ENCODE data around the gene CHST7.
"Not testable (repeated sequence)": the region's sequence is repeated elsewhere in the genome, so short reads cannot be mapped to it uniquely, and the experiment has no call there.

The CHST7 gene, protein sequence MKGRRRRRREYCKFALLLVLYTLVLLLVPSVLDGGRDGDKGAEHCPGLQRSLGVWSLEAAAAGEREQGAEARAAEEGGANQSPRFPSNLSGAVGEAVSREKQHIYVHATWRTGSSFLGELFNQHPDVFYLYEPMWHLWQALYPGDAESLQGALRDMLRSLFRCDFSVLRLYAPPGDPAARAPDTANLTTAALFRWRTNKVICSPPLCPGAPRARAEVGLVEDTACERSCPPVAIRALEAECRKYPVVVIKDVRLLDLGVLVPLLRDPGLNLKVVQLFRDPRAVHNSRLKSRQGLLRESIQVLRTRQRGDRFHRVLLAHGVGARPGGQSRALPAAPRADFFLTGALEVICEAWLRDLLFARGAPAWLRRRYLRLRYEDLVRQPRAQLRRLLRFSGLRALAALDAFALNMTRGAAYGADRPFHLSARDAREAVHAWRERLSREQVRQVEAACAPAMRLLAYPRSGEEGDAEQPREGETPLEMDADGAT
- 3.7 to 8.5 reads per million in 2 donors for total RNA-seq

DNA sequence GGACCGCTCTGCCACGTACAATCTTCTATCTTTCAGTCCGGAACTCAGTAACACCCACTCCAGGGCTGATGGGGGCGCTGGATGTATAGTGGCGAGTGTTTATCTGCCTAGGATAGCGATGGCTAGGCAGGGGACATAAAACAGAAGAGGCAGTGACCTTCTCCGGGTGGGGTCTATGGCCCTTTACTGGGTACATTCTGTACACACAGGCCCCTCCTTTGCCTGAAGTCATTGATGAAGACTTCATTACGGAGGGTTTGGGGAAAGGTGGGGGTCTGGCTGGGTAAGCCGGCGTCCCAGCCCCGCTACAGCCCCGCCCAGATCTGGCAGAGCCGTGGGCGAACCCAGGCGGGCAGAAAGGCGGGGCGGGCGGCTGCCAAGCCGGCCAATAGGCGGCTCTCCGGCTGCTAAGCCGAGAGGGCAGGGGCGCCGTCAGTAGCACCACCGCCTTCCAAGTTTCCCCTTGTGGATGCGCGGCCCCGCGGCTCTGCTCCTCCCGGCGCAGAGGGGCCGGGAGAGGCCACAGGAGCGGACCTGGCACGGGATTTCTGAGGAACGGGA lies at the start of gene CHST7:
Gene CHST7 (plus strand): TSS at position 435 of the 561 bp plus-strand sequence. CDS start 167 bp downstream, outside the sequence.
- DNase-seq: peak; percentile 49

DNA sequence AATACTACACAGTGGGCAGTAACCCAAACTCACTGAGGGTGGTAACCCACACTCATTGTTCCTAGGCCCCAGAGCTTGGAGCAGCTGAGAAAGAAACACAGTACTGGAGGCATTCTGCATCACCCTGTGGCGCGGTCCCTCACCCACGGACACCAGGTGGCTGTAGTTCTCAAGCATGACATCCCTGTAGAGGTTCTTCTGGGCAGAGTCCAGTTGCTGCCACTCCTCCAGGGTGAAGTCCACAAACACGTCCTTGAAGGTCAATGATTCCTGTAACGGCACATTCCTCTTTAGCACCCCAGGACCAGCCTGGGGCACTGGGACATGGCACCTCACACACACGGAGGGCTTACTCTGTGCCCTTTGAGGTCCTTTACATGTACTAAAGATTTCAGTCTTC lies 44.9 kb upstream of the CHST7 start:
- DNase-seq: not testable (repeated sequence)

GRCh38 chrX:46529740-46530403 lies 43.7 kb upstream of the CHST7 start:
- not testable (repeated sequence) for DNase-seq

GRCh38 chrX:46530404-46530908 lies 43.1 kb upstream of the CHST7 start:
- DNase-seq: not testable (repeated sequence)

DNA sequence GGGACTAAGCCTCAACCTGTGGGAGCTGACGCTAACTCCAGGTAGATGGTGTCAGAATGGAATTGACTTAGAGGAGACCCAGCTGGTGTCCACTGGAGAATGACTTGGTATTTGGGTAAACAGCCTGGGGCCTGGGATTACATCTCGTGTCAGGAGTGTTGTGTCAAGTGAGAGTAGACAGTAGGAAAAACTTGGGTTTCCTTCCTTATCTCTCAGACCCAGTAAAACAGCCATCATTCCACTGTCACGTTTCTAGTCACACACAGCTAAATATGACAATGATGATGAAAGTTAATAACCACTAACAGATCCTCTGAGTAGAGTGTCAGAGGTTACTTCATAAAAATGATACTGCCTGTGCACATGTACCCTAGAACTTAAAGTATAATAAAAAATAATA lies 42.1 kb upstream of the CHST7 start:
- DNase-seq: no peak

GRCh38 chrX:46543441-46543840 lies 30.1 kb upstream of the CHST7 start:
- no peak for DNase-seq

DNA sequence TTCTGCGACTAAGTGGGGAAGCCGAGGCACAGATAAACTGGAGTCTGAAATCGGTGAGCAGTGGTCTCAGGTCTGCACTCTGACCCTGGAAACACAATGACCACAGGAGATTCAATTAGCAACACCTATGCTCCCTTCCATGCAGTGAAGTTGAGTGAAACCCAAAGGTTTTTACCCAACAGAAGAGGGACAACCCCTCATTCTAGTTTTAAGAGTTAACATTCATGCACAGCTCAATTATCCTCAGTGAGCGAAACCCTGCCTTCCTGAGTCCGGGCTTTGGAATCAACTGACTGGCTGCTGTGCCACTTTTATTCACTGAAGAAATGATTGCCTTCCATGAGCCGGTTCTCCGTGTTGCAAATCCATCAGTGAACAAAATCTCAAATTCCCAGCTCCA lies 29.0 kb upstream of the CHST7 start:
- DNase-seq: not testable (repeated sequence)

GRCh38 chrX:46545111-46546005 lies 28.2 kb upstream of the CHST7 start, which contains the start of gene ZNF674:
Gene ZNF674 (minus strand): TSS chrX:46545421. CDS start chrX:46542087, 3,334 bp downstream.
- peak; percentile 79 for DNase-seq

GRCh38 chrX:46547857-46548256 lies 25.7 kb upstream of the CHST7 start:
- DNase-seq: no peak

- no peak for DNase-seq
These were observed 23.7 kb upstream of the CHST7 start for GRCh38 chrX:46549914-46550313.

DNA sequence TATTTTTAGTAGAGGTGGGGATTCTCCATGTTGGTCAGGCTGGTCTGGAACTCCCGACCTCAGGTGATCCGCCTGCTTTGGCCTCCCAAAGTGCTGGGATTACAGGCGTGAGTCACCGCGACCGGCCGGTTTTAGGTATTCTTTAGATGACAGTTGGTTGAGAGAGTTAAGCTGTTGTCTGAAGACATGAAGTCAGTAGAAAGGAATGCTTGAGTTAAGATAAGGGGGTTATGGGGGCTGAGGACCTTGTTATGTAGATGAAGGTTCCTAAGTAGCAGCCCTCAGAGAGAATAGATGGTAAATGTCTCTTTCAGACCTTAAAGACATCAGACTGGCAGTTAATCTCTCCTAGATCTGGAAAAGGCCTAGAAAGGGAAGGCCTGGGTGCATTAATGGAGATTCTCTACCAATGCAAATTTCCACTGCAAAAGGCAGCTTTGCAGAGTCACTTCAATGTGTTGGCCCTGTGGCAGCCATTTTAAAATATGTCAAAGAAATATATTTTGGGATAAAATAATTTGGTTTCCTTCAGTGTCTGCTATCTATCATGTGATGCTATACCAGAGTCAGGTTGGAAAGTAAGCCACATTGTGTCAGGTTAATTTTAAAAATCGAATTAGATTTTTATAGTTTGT lies 22.0 kb upstream of the CHST7 start:
- no peak for DNase-seq

DNA sequence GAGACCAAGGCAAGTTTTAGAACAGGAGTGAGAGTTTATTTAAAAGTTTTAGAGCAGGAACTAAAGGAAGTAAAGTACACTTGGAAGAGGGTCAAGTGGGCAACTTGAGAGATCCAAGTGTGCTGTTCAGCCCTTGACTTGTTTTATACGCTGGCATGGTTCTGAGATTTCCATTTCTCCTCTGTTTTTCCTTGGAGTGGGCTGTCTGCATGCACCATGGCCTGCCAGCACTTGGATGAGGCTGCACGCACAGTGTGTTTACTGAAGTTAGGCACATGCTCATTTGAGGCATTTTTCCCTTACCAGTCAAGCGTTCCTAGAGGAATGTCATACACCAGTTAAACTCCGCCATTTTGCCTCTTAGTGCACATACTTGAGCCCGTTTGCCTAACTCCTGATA lies 19.6 kb upstream of the CHST7 start:
- no peak for DNase-seq

DNA sequence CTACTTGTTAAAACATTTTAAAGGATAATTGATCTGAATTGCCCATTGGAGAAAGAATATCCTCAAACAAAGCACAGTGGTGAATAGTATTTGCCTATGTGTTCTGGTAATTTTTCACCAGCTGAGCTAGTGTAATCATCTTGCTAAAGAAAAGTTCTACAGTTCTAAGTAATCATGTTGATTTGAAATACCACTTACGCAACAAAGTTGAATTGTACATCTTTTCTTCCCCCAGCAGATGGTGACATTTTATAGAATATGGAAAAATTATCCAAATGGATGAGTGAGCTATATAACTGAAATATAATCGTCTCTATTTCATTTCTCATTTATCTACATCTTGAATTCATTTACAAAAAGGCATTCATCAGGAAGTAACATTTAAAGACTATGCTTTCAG lies 18.6 kb upstream of the CHST7 start:
- DNase-seq: no peak

GRCh38 chrX:46559062-46559461 lies 14.5 kb upstream of the CHST7 start:
- DNase-seq: no peak

DNA sequence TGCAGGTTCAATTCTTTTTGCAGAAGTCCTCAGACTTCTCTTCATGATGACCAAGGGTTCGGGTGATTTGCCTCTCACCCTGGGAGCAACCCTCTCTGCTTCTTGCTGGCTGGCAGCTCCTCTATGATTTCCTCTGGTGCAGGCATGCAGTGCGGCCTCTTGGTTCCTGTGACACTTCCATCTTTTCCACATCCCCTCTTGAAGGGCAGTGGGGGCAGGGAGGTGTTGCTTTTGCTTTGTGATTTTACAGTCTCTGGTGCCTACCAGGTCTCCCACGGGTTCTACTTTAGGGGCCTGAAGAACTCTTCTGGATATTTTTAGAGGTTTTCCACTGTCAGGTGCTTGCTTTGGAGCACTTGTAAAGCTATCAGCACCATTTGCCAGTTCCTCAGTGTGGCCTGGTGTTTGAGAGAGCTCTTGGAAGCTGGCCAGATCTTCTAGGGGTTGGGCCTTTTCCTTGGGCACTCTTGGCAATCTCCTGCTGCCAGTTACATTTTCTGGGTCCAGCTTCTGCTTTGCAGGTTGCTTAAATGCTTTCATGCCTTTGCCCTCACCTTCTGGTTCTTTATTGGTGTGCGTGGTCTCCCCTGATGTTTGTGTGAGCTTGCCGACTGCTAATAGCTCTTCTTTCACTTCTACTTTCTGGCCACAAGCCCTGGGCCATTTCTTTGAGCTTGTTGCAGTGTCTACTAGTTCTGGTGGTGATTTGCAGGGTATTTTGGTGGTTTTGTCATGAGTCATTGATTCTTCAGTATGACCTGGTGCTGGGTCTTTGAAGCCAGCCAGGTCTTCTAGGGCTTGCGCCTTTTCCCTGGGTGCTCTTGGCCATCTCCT lies 11.5 kb upstream of the CHST7 start:
- DNase-seq: no peak

DNA sequence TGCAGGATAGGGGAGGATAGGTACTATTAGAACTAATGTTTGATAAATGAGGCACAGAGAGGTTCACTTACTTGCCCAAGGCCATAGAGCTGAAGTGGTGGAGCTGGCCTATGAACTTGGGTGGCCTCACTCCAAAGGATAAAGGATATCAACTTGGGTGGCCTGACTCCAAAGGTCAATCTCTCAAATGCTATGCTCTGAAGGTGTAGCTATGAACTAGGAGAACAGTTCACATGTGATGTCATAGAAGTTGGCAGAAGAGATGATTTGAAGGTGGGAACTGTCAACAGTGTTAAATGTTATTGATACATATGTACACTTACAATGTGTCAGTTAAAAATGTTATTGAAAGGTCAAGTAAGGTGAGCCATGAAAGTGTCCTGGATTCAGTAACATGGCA lies 6.2 kb upstream of the CHST7 start:
- DNase-seq: no peak

GRCh38 chrX:46569621-46570020 lies 3.9 kb upstream of the CHST7 start:
- DNase-seq: no peak

DNA sequence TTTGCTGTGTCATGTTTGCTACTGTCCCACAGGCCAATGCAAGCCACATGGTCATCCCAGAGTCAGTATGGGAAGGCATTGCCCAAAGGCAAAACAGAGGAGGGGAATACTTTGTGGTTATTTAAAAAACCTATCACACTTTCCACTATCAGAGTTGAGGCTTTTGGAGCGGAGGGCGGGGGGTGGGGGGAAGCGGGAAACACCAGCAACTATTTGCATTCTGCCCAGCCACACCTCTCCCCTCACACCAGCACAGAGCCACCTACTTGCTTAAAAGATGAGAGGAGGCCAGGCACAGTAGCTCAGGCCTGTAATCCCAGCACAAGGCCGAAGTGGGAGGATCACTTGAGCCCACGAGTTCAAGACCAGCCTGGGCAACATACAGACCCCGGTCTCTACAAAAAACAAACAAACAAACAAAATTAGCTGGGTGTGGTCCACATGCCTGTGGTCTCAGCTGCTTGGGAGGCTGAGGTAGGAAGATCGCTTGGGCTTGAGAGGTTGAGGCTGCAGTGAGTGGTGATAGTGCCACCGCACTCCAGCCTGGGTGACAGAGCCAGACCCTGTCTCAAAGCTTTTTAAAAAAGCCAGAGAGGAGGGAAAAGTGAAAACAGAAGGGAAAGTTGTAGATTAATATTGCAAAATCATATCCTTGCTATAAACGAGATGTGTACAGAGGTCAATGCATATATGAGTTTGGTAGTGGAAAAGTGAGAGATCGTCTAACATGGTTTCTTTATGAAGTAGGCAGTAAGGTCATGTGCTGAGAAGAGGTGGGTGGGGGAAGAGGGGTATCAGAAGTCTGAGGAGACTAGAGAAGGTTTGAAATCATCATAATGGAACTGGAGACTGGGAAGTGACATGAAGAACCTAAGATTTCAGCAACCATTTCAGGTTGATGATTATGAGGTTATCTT lies 1.9 kb upstream of the CHST7 start:
- DNase-seq: no peak

DNA sequence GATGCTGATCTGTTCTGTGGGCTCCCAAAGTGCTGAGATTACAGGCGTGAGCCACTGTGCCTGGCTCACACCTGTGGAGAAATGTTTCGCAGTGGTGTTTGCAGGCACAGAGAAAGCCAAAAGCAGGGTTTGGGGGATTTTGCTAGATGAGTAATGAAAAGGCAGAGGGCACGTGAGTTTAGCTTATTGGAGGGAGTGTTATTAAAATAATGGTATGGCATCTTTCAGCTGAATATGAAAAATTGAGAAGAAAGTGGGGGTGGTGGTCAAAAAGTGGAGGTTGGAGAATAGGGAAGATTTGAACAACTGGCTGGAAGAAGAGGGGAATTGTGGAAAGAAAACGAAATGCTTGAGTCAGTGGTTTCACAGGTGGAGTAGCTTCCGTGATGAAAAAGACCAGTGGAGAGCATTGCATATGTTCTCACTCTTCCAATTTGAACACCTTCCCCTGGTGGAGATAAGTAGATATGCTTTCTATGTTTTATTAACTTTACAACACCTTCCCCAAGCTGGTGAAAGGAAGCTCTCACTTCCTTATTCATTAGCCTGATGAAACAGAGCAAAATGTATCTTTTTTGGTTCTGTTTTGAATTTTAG lies 1.1 kb upstream of the CHST7 start:
- DNase-seq: no peak

All from activated gamma-delta T cell (primary cell).